GDM1 (cell line): ENCODE results near the gene TSPYL1.

Source experiments
- DNase-seq: peaks from one replicate; lab custom pipeline; 2025; lab: John Stamatoyannopoulos, UW

TSPYL1 gene

DNA sequence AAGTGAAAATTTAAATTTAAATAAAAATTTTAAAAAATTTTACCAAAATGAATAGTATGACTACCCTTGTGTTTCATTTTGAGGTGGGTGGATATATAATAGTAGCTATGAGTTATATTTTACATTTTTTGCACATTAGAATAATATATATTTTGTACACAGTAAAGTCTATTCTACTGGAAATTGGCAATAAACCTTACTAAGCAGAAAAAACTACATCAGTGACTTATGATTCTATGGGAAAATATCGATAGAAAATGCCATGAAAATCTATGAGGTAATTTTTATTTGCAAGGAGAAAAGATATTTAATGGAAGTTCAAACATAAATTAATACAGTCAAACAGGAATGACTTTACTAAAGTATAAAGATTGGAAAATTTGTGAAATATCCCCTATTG lies 23.0 kb downstream of the TSPYL1 start:
- no peak for DNase-seq

DNA sequence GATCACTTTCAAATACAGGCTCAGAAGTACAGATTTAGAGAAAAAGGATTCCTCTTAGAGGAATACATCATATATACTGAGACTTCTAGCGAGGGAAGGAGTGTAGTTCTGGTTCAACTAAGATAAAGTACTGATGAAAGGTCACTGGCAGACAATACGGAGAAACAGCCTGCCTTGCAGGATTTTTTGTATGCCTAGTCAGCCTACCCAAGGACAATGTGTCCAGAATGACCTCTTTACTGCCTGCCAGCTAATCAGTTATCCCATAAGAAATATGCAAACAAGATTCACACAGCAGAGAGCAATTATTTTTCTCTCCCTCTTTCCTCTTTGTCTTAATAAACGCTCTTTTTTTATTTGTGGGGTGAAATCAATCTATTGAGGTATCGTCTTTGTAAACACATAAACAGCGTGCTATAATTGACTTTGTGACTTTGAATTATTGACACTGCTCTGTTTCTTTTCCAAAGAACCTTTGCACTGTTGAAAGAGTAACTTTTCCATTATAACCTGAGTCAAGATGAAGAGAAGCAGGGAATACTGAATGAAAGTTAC lies 24.4 kb downstream of the TSPYL1 start:
- DNase-seq: no peak

DNA sequence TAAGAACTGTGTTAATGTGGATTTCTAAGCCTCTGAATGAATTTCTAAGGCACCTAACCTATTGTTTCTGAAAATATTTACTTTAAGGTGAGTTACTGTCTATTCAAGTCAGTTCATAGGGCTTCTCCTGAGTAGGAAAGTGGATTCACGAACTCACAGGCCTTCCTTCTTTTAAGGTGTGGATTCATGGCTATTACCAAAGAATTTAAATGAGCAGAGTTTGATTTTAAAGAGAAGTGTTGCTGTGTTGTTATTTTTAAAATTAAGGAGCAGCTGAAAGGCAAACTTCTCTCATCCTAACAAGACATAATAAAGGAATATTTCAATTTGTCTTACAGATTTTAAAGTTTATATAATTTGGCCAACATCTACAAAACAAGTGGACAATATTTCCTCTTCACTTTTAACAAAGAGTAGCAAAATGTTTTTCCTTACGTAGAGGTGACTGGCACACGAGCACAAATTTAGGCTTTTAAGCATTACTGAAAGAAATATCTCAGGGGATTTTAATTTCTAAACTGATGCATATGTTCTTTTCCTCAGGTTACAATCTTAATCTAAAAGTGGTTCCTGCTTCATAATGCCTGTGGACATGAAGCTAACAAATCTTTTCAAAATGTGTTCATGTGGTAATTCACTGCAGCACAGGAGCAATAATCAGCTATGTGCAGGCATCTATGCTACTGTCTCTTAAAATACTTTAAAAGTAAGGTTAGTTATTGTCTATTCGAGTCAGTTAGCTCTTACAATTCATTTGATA lies 25.3 kb downstream of the TSPYL1 start:
- DNase-seq: no peak

DNA sequence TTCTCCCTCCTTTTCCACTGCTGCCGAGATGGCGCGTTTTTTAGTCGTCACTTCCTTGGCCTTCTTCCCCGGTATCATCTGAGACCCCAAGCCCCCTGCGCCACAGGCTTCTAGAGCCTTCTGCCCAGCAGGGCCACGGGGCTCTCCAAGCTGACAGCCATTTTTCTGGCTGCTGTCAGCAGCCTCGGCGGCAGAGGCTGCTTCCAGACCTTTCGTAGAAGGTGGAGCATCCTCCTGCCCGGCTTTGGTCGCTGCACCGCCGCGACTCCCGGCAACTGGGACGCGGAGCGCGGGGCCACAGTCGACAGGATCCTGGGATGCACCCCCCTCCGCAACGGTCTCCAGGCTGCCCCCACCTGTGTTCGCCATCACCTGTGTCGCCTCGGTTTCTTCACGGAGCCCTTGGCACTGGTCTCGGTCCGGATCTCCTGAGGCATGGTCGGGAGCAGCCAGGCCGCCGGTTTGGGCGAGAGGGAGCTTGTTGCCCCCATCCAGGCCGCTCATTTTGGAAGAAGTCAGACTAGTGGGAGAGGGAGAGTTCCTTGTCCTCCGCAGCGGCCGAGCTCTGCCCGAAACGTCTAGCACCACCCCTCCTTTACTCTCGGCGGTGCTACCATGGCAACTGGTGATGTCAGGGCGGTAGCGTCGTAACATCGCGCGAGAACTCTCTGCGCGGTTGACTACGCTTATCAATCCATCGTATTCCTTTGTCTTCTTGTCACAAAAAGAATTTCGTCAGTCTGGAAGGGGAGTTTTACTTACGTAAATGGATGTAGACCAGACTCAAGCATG lies 26.0 kb downstream of the TSPYL1 start, which contains the start of gene TSPYL4:
Gene TSPYL4, minus strand, starts transcription at position 571 of the 792 bp plus-strand sequence. Its CDS starts 67 bp downstream, at position 504.
- peak; percentile 86 for DNase-seq

DNA sequence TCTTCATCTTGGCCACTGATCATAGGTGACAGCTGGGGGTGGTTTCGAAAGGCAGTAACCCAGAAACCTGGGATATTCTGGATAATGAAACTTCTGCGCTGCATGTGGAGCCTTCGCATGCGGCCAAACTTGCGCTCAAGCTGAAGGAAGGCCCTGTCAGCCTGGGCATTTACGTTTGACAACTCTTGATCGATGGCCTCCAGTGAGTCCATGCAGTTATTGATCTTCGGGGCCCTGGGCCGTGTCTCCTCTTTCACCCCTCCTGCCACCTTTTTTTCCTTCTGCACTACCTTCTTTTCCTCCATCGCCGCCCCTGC lies 26.6 kb downstream of the TSPYL1 start:
- no peak for DNase-seq

DNA sequence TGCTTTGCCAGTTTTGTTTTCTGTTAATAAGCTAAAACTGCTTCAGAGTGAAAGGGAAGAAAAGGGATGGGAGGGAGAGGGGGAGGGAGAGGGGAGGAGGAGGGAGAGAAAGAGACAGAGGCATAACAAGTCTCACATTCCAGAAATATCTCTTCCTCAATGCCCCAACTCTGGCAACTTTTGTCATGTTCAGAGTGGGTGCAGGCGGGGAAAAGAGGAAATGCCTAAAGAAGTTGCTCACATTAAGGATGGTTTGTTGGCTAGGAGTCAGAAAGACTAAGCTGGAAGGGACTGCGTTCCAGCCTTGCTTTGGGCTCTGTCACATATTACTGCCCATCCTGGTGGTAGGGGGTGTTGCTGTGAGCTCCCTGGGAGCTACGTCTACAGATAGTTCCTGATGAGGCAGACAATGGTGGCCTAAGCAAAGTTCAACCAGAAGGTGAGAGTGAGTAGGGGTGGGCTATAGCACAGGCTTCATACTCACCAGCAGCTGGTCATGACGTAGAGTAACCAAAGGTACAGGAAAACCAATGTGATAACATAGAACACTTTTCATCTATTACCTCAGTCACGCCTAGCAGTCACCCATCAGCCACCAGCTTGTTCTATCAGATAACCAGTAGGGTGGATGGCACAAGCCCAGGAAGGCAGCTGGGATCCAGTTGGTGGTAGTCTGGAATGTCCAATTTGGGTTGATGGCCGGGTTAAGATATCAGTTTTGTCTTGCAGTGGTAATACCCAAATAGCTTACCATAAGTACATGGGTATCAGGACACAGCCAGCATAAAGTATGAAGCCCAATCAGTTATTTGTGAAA lies 28.0 kb downstream of the TSPYL1 start:
- no peak for DNase-seq

DNA sequence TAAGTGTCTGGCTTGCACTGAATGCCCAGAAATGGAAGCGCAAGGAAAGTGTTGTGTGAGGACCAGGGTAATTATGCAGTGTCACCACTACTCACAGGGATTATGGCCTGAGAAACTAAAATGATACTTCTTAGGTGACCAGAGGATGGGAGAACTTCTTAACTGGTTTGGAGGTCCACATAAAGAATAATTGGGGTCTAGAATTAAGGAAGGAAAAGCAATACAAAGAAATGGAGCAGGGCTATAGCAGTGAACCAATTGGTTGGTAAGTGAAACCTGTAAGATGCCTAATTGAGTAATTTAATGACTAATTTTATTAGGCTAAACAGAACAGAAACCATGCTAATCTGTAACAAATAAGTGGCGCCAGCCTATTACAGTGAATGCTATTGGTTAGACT lies 31.2 kb downstream of the TSPYL1 start:
- no peak for DNase-seq

DNA sequence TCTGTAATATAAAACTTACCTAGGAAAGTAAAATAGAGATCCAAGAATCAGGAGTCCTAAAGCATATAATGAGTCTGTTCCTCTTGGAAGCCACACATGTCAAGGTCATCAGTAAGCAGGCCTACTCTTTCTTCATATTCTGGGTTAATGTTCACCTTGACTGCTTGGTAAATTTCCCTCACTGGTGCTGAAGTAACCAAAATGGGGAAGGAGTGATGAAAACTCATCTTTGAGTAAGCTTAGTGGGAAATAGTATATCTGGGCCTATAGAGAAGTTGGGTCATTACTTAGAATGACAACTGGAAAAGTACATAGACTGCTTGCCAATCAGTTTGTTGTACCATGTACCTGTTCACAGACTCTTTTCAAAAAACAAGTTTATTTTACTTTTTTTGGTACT lies 32.4 kb downstream of the TSPYL1 start:
- DNase-seq: no peak

DNA sequence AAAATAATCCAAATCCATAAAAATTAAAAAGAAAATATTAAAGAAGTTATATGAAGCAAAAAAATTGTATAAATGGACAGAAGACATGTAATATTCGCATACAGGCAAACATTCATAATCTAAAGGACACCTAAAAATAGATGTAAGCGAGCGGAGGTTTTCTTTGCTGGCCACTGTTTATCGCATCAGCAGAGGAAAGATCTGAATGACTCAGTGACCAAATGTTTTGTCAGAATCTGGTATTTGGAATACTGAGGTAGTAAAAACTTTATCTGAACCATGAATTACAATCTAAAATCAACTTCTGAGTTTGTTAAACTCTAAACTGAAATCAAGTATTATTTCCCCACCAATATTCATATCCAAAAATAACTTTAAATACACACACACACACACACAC lies 33.6 kb downstream of the TSPYL1 start:
- DNase-seq: no peak

DNA sequence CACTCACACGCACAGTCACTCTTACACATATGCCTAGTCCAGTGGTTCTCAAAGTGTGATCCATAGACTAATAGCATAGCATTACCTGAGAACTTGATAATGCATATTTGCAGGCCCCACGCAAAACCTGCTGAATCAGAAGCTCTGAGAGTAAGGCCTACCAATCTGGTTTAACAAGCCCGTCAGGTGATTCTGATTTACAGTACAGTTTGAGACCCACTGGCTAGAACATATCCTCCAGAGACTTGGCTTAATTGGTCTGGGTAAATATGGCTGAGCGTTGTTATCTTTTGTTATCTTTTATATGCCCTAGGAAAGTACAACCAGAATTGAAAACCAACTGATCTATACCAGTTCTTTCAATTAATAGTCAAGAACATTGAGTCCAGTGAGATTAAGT lies 35.4 kb downstream of the TSPYL1 start:
- DNase-seq: no peak

DNA sequence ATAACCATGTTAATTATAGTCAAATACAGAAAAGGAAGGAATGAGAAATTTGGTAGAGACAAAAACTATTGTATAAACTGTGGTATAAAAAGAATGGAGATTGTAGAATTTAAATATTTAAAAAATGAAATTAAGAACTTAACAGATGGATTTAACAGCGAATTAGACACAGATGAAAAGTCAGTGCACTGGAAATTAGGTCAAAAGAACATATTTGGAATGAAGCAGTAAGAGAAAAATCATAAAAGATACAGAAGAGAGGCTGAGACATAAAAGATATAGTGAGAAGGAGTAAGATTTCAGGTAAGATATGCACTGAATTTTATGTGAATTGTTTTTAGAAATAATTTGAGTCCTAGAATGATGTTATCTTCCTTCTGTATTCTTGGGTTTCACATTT lies 39.9 kb downstream of the TSPYL1 start:
- no peak for DNase-seq

DNA sequence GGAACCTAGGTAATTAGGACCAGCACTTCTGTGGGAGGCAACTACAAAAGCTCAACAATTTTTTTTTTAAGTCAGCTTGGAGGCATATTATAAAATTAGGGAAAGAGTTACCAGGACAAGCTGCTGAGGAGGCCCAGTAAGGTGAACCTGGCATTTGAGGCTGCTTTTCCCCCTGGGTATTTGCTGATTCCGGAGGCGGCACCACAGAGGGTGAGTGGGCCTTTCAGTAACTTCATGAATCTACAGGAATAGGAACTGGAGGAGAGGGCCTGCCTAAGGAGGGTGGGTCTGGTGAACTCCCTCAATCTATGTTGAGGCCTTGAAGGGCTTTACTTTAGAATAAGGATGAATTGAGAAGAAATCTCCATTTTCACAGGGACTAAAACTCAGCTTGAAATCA lies 40.5 kb downstream of the TSPYL1 start:
- no peak for DNase-seq

DNA sequence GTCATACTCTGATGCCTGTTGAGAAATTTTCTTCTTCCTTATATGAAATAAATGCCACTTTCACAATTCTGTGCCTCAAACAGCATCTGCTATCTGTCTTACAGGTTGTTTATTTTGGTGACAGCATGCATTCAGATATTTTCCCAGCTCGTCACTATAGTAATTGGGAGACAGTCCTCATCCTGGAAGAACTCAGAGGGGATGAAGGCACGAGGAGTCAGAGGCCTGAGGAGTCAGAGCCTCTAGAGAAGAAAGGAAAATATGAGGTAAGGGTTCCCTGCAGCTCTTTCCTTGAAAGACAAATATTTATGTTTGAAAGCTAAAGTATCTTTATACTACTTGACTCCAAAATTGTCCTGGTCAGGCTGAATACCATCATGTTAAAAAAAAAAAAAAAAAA lies 41.6 kb downstream of the TSPYL1 start:
- DNase-seq: no peak

DNA sequence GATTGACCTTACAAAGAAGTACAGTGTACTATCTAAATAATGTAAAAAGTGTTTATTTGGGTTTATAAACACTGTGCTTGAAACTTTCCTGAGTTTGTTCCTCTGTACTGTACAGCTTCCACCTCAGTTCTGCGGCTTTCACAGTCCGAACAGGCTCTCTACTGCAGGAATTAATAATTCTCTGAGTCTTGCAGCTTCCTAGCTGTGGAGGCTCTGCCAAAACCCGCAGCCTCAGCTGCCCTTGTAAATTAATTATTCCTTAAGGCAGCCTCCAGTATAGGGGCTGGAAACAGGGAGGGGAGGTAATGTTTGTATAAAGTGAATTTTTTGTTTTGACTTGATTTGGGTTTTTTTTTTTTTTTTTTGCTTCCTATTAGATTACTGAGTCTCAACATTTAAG lies 45.0 kb downstream of the TSPYL1 start:
- DNase-seq: no peak

DNA sequence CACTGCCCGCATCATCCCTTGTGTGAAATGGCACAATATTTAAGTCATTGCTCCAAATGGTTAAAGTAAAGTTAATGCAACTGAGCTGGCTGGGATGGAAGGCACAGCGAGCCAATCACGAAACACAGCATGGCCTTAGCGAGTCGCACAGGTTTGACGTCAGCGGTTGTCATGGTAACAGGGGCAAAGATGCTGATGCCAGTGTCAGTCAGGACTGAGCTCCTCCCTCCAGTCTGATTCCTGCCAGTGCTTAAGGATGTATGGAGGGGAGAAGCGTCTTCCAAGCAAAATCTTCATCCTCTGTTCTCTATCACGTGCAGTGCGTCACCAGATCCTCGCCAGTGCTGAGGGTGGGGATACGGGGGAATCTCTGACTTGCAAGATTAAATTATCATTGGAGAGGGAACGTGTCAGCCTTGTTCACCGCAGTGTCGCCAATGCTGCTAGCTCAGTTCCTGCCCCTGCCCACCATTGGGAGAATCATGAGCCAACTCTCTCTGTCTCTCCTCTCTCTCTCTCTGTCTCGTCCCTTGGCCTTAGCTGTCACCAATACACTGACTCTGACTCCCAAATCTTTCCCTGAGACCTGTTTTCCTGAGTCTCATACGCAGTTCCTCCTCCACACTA lies 50.3 kb downstream of the TSPYL1 start:
- DNase-seq: no peak
